GM12865 (cell line): Measurements from ENCODE around the gene SLC25A42.
"Not testable (repeated sequence)": the region's sequence is repeated elsewhere in the genome, so short reads cannot be mapped to it uniquely, and the experiment has no call there.

ENCODE experiments used
- DNase-seq: peaks from one replicate; pipeline ENCODE4 v3.0.0; 2010; ENCODE audit warnings: low read depth
- H3K4me3 ChIP-seq: 2 replicates; pipeline ENCODE4 v1.5.1; 2011; ENCODE audit warnings: mild to moderate bottlenecking, low read depth, low read length, control low read depth
- TF ChIP-seq, protein P1 (sequence below): IDR thresholded peaks from 2 replicates; pipeline ENCODE4 v1.5.1; 2011; ENCODE audit warnings: low read length, control low read depth, low read depth, inconsistent platforms; ENCODE audit not compliant: insufficient read depth; ENCODE audit errors: missing control alignments

Gene SLC25A42, protein sequence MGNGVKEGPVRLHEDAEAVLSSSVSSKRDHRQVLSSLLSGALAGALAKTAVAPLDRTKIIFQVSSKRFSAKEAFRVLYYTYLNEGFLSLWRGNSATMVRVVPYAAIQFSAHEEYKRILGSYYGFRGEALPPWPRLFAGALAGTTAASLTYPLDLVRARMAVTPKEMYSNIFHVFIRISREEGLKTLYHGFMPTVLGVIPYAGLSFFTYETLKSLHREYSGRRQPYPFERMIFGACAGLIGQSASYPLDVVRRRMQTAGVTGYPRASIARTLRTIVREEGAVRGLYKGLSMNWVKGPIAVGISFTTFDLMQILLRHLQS

DNA sequence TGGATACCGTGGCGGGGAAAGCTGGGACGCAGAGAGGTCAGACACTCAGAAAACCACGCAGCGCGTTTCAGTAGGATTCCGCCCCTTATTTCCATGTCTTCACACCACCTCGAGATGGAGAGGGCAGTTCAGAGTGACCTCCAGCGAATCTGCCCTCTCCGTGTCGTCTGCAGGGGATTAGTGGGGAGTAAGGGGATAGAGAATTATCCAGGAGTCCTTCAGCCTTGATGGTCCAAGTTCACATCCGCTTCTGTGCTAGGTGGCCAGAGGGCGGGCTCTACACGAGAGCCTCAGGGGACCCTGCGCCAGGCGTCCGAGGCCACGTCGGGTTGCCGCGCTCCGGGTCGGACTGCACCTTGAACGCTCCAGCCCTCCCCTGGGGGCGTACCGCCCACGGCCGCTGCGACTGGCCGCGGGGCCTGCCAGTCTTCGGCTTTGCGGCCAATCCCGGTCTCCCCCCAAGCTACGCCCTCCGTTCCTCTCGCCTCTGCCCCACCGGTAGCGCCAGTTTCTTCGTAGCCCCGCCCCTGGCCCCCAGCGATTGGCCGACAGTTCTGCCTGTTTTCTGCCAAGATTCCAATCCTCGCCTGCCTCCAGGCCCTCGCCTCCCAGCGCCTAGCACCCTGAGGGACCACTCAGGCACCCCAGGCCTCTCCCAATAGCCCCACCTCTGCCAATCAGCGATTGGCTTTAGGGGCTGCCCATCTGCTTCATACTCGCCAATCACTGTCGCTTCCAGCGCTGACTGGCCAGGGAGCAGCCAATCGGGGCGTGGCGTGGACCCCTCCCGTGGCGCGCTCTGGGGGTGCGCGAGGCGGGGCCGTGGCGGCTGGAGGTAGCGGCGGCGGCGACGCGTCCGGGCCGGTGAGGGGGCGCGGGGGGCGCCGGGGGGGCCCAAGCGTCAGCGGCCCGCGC, at the start of gene SLC25A42:
SLC25A42 (plus strand) TSS at position 812 of the 915 bp plus-strand sequence. CDS start 32,131 bp downstream, outside the sequence.
- TF ChIP-seq, protein P1, sequence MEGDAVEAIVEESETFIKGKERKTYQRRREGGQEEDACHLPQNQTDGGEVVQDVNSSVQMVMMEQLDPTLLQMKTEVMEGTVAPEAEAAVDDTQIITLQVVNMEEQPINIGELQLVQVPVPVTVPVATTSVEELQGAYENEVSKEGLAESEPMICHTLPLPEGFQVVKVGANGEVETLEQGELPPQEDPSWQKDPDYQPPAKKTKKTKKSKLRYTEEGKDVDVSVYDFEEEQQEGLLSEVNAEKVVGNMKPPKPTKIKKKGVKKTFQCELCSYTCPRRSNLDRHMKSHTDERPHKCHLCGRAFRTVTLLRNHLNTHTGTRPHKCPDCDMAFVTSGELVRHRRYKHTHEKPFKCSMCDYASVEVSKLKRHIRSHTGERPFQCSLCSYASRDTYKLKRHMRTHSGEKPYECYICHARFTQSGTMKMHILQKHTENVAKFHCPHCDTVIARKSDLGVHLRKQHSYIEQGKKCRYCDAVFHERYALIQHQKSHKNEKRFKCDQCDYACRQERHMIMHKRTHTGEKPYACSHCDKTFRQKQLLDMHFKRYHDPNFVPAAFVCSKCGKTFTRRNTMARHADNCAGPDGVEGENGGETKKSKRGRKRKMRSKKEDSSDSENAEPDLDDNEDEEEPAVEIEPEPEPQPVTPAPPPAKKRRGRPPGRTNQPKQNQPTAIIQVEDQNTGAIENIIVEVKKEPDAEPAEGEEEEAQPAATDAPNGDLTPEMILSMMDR = no peak
- peak within 1 kb of the TSS; percentile 82 for H3K4me3 ChIP-seq
- DNase-seq = peak; percentile 100

DNA sequence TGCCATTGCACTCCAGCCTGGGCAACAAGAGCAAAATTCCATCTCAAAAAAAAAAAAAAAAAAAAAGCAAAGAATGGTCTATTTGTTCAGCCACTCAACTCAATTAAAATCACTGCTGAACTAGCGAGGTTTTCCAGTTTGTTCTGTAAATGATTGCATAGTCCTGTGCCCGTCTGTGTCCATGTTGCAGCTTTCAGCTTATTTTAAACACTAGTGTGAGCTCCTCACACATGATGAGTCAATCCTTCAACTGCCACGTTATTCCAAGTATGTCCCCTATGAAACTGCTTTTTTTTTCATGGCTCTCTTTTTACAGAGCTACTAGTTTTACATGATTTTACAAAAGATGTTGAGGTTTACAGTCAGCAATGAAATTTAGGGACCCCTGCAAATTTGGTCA, 42.7 kb upstream of the SLC25A42 start:
- TF ChIP-seq, protein P1 = no peak
- no peak for DNase-seq
- H3K4me3 ChIP-seq = no peak overlapping the region

DNA sequence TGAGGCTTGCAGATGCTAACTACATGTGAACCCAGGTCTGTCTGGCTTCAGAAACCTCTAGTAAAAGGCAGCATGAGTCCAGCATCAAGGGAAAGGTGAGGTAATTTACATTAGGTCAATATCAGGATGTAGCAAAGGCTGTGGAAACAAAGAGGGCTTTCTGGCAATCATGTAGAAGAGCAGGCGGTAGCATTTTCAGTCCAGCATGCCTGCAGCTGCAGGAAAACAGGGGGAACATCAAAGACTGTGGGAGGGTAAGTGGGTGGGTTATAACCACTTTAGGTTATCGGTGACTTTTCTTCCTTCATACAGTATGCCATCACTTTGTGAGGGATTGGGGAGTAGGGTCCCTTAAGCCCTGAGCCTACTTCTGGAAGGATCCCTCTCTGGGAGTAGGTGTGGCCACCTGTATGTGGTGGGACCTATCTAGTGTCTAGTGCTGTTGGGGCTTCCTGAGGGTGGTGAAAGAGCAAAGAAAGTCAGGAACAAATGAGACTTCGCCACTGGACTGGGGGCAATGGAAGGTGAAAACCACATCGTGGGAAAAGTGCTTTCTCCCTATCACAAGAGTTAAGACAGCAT, 41.3 kb upstream of the SLC25A42 start:
- H3K4me3 ChIP-seq = no peak overlapping the region
- DNase-seq = no peak
- TF ChIP-seq, protein P1 = no peak

DNA sequence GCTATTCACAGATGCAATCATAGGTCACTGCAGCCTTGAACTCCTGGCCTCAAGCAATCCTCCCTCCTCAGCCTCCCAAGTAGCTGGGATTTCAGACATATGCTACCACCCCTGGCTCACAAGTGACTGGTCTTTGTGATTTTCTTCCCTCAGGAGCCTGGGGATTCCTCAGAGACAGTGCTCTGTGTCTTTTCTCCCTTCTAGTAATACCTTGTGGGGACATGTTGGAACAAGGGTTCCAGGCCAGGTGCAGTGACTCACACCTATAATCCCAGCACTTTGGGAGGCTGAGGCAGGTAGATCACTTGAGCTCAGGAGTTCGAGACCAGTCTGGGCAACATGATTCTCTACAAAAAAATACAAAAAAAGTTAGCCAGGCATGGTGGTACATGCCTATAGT, 40.4 kb upstream of the SLC25A42 start:
- not testable (repeated sequence) for H3K4me3 ChIP-seq

DNA sequence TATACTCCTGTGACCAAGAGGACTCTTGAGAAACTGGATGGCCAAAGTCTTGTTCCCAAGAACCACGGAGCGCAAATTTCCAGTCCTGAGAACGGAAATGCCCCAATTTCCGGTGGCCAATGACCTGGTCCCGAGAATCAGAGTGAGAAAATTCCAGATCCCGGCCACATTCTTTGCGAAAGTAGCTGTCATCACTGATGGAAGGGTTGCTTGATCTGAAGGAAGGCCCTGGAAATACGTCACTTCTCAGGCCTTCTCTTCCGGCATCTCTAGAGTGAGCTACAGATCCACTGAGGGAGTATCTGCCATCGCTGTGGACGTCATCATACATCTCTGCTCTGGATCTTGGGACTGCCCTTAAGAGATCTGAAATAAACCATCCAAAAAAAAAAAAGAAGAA, 37.9 kb upstream of the SLC25A42 start:
- no peak for DNase-seq
- H3K4me3 ChIP-seq = no peak overlapping the region
- TF ChIP-seq, protein P1 = no peak

More for the DNA sequence above, 40.4 kb upstream of the SLC25A42 start:
- not testable (repeated sequence) for DNase-seq

DNA sequence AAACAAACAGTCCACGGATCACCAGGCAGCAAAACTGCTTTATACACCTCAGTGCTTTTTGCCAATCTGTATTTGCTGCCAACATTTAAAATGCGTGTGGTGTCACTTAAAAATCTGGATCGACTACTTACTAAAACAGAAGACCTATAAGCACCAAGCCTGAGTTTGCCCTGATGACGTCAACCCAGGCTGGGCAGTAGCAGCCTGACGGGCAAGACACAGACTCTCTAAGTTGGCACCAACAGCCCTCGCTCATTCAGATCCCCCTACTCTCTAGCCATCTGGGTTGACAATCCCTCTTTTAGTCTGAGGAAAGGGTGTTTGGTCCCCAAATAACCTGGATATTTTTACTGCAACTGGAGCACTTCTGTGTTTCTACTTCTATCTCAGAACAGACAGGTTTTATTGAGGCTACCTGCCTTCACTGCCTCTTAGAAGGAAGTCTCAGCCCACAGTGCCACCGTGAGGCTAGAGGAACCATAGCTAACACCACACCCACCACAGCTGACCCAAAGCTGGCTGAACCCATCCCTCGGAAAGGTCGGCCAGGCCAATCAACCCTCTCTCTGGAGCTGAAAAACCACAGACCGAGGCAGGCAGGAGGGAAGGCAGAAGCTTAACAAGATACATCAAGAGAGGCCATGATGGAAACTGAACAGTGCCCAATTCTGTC, 37.4 kb upstream of the SLC25A42 start:
- TF ChIP-seq, protein P1 = peak; percentile 8
- no peak overlapping the region for H3K4me3 ChIP-seq
- DNase-seq = no peak
